Measurements from ENCODE around the gene ONECUT3.

- TF ChIP-seq CTCF (conservative IDR thresholded peaks at IDR 0.05) = no peak
- TF ChIP-seq ZFX (IDR thresholded peaks at IDR 0.05) = no peak
Measured at GRCh38 chr19:1817553-1818179, 64.4 kb downstream of the ONECUT3 start.
